Stimulated activated CD4-positive, alpha-beta T cell treated with anti-CD3 and anti-CD28 coated beads, Interleukin-12 subunit alpha, Interleukin-12 subunit beta, amount 100 ng/mL, for 4 hours (primary cell): ENCODE data around the gene CFAP43.
A peak's percentile ranks its signal among the peaks of the same experiment; 100 is the strongest.
"Not testable (repeated sequence)": the region's sequence is repeated elsewhere in the genome, so short reads cannot be mapped to it uniquely, and the experiment has no call there.

Experiments used
- DNase-seq: peaks from one replicate; pipeline ENCODE4 v3.0.0-alpha.2; 2020

CFAP43 gene

DNA sequence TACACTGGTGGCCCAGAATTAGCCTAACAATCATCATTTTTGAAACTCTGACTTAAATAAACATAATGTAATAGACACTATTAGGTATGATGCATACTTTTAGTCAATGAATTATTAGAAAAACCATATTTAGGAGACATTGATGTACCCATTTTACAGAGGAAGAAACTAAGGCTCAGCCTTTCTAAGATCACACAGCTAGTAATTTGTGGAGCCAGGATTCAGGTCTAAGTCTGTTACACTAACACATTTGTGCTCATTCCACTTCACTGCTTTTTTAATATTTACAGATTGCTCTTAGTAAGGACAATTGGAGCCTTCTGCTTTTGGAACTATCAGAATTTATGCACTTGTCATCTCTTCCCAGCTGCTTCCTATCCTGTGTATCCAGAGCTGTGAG, 8.9 kb downstream of the CFAP43 start:
- no peak for DNase-seq

DNA sequence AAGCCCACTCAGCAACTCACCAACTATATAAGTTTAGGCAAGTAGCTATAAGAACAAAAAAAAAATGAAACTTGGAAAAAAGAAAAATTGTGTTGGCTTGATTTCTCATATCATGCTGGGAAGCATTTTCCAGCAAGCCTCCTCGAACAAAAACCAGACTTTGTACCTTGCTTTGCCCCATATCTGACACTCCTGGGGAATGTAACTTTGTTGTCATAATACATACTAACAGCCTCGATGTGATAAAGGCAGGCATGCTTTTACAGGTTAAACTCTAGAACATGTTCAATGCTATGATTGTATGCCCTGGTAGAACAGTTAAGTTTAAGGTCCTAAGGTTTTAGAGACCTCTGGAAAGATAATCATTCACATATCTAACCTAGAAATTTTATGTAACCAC, 11.6 kb downstream of the CFAP43 start:
- DNase-seq: no peak

- no peak for DNase-seq
Measured at GRCh38 chr10:104218751-104219150, 13.4 kb downstream of the CFAP43 start.

DNA sequence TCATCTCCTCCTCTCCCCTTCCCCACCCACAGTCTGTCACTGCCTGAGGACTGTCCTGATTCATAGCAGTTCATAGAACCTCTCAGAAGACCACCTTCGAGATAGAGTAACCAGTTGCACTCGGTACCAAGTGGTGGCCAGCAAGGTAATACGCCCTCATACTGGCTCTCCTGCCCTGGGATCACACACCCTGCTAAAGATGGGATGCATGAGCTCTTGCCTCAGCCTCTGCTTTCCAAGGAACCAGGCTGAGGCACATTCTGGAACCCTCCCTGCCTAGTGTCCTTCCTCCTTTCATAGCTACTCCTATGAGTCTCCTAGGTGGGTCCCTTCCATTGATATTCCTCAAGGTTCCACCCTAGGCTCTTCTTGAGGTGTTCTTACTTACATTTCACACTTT, 15.5 kb downstream of the CFAP43 start:
- no peak for DNase-seq

DNA sequence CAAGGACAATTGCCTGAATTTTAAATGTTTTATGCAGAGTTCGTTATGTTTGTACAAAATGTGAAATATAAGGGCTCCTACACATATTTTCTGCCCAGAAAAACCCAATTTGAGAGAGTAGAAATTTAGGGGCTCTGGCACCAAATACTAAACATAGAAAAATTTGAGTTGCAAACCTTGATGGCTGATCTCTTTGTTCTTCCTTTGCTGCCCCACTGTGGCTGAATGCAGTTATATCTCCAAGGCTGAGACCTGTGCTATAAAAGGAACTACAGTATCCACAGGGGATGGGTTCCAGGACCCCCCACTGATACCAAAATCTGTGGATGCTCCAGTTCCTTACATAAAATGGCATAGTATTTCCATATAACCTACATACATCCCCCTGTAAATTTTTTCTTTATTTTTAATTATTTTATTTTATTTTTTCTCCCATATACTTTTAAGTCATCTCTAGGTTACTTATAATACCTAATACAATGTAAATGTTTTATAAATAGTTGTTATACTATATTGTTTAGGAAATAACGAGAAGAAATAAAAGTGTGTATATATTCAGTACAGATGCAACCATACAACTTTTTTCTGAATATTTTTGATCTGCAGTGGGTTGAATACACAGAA, 22.5 kb downstream of the CFAP43 start:
- peak; percentile 6 for DNase-seq

GRCh38 chr10:104208730-104209129, 23.4 kb downstream of the CFAP43 start:
- no peak for DNase-seq

DNA sequence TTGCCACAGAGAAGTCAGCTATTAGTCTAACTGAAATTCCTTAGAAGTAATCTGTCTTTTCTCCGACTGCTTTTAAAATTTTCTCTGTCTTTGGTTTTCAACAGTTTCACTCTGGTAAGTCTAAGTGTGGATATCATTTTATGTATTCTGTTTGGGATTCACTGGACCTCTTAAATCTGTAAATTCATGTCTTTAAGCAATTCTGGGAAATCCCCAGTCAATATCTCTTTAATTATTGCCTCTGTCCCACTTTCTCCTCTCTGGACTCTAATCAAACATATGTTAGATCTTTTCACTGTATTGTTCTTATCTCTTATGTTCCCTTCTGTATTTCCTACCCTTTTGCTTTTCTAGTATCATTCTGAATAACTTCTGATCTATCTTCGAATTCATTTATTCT, 29.9 kb downstream of the CFAP43 start:
- no peak for DNase-seq

DNA sequence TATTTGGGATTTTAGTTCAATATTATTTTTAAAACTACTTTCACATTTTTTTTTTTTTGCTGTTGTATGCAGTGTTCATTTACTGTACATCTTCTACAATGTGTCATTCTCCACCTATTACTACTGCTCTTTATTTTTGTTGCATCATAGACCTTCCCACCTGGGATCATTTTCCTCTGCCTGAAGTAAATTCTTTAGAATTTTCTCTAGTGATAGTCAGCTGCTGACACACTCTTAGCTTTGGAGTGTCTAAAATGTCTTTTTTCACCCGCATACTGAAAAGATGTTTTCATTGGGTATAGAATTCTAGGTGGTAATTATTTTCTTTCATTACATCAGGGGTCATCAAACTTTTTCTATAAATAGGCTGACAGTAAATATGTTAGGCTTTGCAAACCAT, 30.5 kb downstream of the CFAP43 start:
- DNase-seq: no peak

GRCh38 chr10:104199567-104199966, 32.6 kb downstream of the CFAP43 start:
- no peak for DNase-seq

DNA sequence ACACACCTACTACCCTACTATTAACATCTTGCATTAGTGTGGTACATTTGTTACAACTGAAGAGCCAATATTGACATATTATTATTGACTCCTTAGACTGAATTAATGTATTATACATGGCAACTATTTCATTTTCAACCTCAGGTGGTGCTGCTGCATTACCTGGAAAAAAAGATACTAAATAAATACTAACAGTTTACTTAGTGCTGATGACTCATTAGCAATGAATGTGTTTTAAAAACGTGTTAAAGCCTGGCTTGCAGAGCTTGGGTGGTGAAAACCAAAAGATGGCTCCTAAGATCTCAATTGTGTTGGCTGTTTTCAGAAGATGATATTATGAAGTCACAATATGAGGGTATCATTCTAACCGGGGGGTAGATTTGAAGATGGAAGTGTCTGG, 34.8 kb downstream of the CFAP43 start:
- no peak for DNase-seq

GRCh38 chr10:104195706-104196105, 36.5 kb downstream of the CFAP43 start:
- DNase-seq: no peak

DNA sequence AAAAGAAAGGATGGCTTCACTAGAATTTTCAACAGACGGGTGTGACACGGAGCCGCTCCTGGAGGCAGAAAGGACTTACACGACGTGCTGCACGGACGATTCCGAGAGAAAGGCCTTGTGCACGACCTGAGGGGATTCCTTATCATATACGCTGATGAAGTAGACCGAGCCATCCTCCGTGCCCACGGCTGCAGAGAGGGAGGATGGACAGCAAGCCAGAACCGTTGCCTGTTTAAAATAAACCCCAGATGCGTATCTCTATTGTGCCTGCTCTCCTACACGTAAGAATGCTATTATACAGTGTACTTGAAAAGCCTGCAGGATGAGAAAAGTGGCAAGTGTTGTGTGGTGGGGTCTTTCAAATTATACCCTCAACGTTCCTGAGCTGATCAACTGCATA, 38.4 kb downstream of the CFAP43 start:
- DNase-seq: no peak

DNA sequence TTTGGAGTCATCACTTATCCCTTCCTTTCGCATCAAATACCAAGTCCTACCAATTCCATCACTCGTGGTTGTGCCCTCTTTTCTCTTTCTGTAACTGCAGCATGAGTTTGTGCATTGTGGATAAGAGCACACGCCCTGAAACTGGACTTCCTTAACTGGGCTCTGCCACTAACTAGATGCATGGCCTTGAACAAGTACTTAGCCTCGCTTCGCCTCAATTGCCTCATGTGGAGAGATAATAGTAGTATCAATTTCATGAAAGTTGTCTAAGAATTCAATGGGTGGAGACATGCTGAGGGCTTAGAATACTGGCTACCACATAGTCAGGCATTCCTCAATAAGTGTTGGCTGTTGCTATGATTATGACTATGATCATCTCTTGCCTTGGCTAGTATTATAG, 41.5 kb downstream of the CFAP43 start:
- no peak for DNase-seq

DNA sequence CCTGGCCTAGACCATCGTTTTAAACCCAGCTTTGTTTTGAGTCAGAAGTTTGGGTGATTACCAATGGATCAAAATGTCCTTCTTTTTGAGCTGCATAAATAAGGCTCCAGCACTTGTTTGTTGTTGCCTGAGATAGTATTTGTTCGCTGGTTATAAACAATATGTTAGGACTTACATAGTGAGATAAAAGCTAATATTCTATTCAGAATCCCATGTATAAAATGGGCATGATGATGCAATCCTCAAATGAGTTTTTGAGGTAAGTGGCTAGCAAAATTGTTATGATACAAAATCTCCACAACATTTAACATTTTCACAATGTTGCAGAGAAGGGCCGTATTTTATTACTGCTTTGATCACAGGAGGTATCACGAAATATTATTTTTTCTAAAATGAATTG, 48.5 kb downstream of the CFAP43 start:
- DNase-seq: no peak

GRCh38 chr10:104174136-104174535, 58.0 kb downstream of the CFAP43 start:
- not testable (repeated sequence) for DNase-seq

DNA sequence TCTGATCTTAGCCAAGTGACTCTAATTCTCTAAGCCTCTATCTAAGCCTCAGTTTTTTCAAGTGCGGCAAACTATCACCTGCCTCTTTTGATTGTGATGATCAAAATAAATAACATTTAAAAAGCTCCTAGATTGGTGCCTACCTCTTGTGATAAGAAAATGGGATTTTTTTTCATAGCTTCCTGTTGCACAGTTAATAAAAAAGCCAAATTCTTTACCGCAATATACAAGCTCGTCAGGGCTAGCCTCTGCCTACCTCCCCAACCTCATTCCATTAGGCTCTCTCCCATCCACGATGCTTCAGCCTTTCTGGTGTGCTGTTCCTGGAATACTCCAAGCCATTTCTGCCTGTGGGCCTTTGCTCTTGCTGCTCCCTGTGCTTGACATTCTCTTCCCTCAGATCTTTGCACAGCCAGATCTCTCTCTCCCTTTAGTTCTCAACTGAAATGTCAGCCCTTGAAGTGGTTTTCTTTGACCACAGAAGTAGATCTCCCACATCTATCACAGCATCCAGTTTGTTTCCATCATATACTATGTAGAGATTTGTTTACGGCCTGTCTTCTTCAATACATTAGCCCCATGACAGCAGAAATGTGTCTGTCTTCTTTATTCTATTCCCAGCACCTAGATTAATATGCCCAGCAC, 61.4 kb downstream of the CFAP43 start:
- DNase-seq: no peak

- no peak for DNase-seq
Measured at GRCh38 chr10:104155591-104155990, 76.6 kb downstream of the CFAP43 start.

DNA sequence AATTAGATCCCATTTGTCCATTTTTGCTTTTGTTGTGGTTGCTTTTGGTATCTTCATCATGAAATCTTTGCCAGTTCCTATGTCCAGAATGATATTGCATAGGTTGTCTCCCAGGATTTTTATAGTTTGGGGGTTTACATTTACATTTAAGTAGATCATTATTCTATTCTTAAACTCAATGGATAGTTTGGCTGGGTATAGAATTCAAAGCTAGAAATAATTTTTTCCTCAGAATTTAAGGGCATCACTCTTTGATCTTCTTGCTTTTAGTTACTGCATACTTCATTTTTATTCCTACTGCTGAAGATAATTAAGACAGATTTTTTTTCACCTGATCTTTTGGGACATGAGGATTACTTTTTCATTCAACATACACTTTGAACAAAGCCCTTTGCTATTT, 80.4 kb downstream of the CFAP43 start:
- DNase-seq: no peak

GRCh38 chr10:104150139-104150538, 82.0 kb downstream of the CFAP43 start:
- DNase-seq: no peak

DNA sequence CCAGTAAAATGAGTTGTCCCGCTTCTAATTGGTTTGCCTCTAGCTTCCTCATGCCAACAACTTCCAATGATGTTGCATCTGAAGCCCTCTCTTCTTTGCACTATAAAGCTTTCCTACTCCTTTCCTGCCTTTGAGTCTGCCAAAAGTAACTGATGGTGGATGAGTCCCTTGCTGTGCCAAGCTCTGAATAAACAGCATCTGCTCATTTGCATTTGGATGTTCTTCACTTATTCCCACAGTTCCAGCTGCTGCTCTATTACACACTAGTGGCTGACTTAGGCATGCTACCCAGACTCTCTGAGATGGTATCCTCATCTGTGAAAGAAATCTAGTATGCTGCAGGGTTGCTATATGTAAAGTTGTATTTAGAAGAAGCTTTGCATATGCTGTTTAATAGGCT, 85.3 kb downstream of the CFAP43 start:
- DNase-seq: no peak

GRCh38 chr10:104144931-104145330, 87.2 kb downstream of the CFAP43 start:
- DNase-seq: no peak

GRCh38 chr10:104143829-104144228, 88.3 kb downstream of the CFAP43 start:
- DNase-seq: no peak

DNA sequence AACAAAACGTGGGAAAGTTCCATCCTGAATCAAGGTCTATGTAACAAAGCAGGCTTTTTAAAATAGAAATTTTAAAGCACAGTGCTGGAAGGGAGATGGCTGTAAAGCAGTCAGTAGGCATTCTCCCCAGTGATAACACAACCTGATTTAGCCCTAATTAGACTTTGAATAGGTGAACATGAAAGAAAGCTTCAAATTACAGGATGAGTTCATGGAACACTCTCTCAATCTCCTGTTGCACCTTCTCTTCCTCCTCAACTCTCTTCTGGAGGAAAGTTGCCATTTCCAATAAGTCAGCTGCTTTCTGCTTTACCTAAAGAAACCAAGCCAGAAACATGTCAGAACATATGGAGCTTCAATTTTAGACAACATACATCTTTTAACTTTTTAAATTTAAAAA, 90.1 kb downstream of the CFAP43 start:
- DNase-seq: no peak

DNA sequence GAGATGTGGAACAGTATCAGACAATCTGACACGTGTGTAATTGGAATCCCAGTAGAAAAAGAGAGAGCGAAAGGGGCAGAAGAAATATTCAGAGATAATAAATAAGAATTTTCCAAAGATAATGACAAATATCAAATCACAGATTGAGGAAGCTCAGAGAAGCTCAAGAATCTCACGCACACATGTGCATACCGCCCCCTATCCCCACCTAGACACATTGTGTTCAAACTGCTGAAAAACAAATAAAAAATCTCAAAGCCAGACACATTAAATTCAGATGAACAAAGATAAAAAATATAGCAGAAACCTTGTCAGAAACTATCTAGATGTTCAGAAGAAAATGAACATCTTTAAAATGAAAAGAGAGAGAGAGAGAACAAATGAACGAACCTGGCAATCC, 92.9 kb downstream of the CFAP43 start:
- DNase-seq: no peak

DNA sequence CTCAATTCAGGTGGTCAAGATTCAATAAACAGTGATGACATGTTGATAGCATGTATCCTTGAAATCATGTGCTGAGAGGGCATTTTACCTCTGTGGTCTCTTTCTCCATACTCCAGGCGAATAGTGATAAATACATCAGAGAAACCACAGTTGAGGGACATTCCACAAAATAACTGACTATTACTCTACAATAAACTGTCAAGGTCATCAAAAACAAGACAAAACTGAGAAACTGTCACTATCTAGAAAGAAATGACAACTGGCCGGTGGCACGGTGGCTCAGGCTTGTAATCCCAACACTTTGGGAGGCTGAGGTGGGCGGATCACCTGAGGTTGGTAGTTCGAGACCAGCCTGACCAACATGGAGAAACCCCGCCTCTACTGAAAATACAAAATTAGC, 94.0 kb downstream of the CFAP43 start:
- DNase-seq: no peak
